ENCODE measurements around the gene STARD5. TPM values are rescaled to one million over a fixed set of nuclear protein-coding genes. Genes with fewer than 3 reads are reported as not detected.
"Not testable (repeated sequence)": the region's sequence is repeated elsewhere in the genome, so short reads cannot be mapped to it uniquely, and the experiment has no call there.

The STARD5 gene
- total RNA-seq, 1 donor from 2014 or later: 3.1 TPM

GRCh38 chr15:81335631-81336030 lies 11.7 kb upstream of the STARD5 start:
- DNase-seq: no peak
- Mint-ChIP-seq H3K4me3 (ENCODE audit: unreplicated experiment) (no peak overlapping the region), H3K27ac (ENCODE audit: unreplicated experiment) (no peak overlapping the region), H3K4me1 (ENCODE audit: low read depth, unreplicated experiment) (peaks cover 14% of the 10 kb centered on the region), H3K36me3 (ENCODE audit: unreplicated experiment) (no peaks in the 10 kb centered on the region), H3K9me3 (ENCODE audit: unreplicated experiment) (peaks cover 2% of the 10 kb centered on the region), H3K27me3 (ENCODE audit: unreplicated experiment) (peaks cover 3% of the 10 kb centered on the region)
- TF ChIP-seq, protein P1, sequence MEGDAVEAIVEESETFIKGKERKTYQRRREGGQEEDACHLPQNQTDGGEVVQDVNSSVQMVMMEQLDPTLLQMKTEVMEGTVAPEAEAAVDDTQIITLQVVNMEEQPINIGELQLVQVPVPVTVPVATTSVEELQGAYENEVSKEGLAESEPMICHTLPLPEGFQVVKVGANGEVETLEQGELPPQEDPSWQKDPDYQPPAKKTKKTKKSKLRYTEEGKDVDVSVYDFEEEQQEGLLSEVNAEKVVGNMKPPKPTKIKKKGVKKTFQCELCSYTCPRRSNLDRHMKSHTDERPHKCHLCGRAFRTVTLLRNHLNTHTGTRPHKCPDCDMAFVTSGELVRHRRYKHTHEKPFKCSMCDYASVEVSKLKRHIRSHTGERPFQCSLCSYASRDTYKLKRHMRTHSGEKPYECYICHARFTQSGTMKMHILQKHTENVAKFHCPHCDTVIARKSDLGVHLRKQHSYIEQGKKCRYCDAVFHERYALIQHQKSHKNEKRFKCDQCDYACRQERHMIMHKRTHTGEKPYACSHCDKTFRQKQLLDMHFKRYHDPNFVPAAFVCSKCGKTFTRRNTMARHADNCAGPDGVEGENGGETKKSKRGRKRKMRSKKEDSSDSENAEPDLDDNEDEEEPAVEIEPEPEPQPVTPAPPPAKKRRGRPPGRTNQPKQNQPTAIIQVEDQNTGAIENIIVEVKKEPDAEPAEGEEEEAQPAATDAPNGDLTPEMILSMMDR (IDR thresholded peaks at IDR 0.05; ENCODE audit: partially characterized antibody, unreplicated experiment): no peak

- no peak overlapping the region for H3K27ac Mint-ChIP-seq (ENCODE audit: unreplicated experiment)
Measured at GRCh38 chr15:81334768-81335435, 11.0 kb upstream of the STARD5 start.

DNA sequence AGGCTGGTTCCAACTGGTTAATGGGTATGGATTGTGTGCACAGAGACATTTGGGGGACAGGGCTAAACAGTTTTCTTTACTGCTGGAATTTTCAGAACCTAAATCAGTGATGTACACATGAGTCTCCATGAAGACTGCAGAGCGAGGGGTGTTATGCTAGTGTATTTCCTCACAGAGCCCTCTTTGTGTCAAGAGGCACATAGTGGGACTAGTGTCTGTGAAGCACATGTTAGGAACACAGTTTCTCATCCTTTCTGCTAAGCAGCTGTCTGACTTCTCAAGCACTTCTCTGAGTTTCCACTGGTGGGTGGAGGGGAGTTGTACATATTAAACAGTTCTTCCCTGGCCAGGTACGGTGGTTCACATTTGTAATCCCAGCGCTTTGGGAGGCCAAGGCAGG lies 9.4 kb upstream of the STARD5 start:
- Mint-ChIP-seq H3K9me3 (ENCODE audit: unreplicated experiment) (no peaks in the 10 kb centered on the region), H3K27me3 (ENCODE audit: unreplicated experiment) (peaks cover 2% of the 10 kb centered on the region), H3K4me3 (ENCODE audit: unreplicated experiment) (no peak overlapping the region), H3K27ac (ENCODE audit: unreplicated experiment) (no peak overlapping the region), H3K4me1 (ENCODE audit: low read depth, unreplicated experiment) (peaks cover 14% of the 10 kb centered on the region), H3K36me3 (ENCODE audit: unreplicated experiment) (no peaks in the 10 kb centered on the region)
- TF ChIP-seq, protein P1 (IDR thresholded peaks at IDR 0.05; ENCODE audit: partially characterized antibody, unreplicated experiment): no peak
- DNase-seq: no peak

More at GRCh38 chr15:81334768-81335435, 11.0 kb upstream of the STARD5 start:
- no peaks in the 10 kb centered on the region for H3K36me3 Mint-ChIP-seq (ENCODE audit: unreplicated experiment)
- H3K4me1 Mint-ChIP-seq (ENCODE audit: low read depth, unreplicated experiment): peaks cover 14% of the 10 kb centered on the region
- TF ChIP-seq, protein P1 (IDR thresholded peaks at IDR 0.05; ENCODE audit: partially characterized antibody, unreplicated experiment): no peak
- H3K9me3 Mint-ChIP-seq (ENCODE audit: unreplicated experiment): peaks cover 2% of the 10 kb centered on the region
- no peak overlapping the region for H3K4me3 Mint-ChIP-seq (ENCODE audit: unreplicated experiment)
- no peak for DNase-seq
- peaks cover 3% of the 10 kb centered on the region for H3K27me3 Mint-ChIP-seq (ENCODE audit: unreplicated experiment)

DNA sequence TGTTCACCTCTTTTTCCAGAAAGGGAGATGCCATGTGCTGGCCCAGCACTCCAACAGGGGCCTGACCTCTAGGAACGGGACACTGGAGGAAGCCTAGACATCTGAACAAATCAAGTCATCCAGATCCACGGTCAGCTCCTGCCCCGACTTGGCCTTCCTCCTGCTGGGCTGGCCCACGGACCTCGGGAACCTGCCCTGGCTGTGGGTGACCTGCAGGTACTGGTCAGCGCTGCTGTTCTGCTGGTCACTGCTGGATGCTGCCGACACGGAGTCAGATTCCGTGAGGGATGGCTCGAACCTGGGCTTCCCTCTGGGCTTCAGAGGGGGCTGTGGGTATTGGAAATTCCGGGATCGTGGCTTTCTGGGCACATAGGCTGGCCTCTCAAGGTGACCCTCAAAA lies 8.4 kb upstream of the STARD5 start:
- Mint-ChIP-seq H3K27ac (ENCODE audit: unreplicated experiment) (no peak overlapping the region), H3K9me3 (ENCODE audit: unreplicated experiment) (no peaks in the 10 kb centered on the region), H3K4me3 (ENCODE audit: unreplicated experiment) (no peak overlapping the region), H3K27me3 (ENCODE audit: unreplicated experiment) (peaks cover 2% of the 10 kb centered on the region), H3K4me1 (ENCODE audit: low read depth, unreplicated experiment) (peaks cover 14% of the 10 kb centered on the region), H3K36me3 (ENCODE audit: unreplicated experiment) (no peaks in the 10 kb centered on the region)
- no peak for DNase-seq
- TF ChIP-seq, protein P1 (IDR thresholded peaks at IDR 0.05; ENCODE audit: partially characterized antibody, unreplicated experiment): no peak

GRCh38 chr15:81331600-81331999 lies 7.7 kb upstream of the STARD5 start:
- Mint-ChIP-seq H3K36me3 (ENCODE audit: unreplicated experiment) (no peaks in the 10 kb centered on the region), H3K4me3 (ENCODE audit: unreplicated experiment) (no peak overlapping the region), H3K27ac (ENCODE audit: unreplicated experiment) (no peak overlapping the region), H3K9me3 (ENCODE audit: unreplicated experiment) (no peaks in the 10 kb centered on the region), H3K27me3 (ENCODE audit: unreplicated experiment) (peaks cover 2% of the 10 kb centered on the region), H3K4me1 (ENCODE audit: low read depth, unreplicated experiment) (peaks cover 14% of the 10 kb centered on the region)
- DNase-seq: no peak
- TF ChIP-seq, protein P1 (IDR thresholded peaks at IDR 0.05; ENCODE audit: partially characterized antibody, unreplicated experiment): no peak

GRCh38 chr15:81331141-81331540 lies 7.2 kb upstream of the STARD5 start:
- not testable (repeated sequence) for H3K4me3 Mint-ChIP-seq (ENCODE audit: unreplicated experiment); H3K27me3 Mint-ChIP-seq (ENCODE audit: unreplicated experiment); DNase-seq; H3K9me3 Mint-ChIP-seq (ENCODE audit: unreplicated experiment); H3K36me3 Mint-ChIP-seq (ENCODE audit: unreplicated experiment); H3K27ac Mint-ChIP-seq (ENCODE audit: unreplicated experiment)
- peaks cover 14% of the 10 kb centered on the region for H3K4me1 Mint-ChIP-seq (ENCODE audit: low read depth, unreplicated experiment)

Data from glutamatergic neuron (in vitro differentiated cells).